GM12875 (cell line): ENCODE measurements around the gene GTF3C1.

ENCODE experiments used
- H3K4me3 ChIP-seq: one replicate; pipeline ENCODE4 v1.5.1; 2011; ENCODE audit warnings: low read depth, low read length, control low read depth
- CTCF ChIP-seq: IDR thresholded peaks from 2 replicates; pipeline ENCODE4 v1.5.1; 2011; ENCODE audit warnings: low read depth, mild to moderate bottlenecking, control low read depth, inconsistent platforms, low read length, moderate library complexity, borderline replicate concordance; ENCODE audit not compliant: insufficient read depth

Gene GTF3C1

GRCh38 chr16:27564224-27564623, 14.5 kb upstream of the GTF3C1 start:
- no peak overlapping the region for H3K4me3 ChIP-seq
- TF ChIP-seq CTCF, result no peak

DNA sequence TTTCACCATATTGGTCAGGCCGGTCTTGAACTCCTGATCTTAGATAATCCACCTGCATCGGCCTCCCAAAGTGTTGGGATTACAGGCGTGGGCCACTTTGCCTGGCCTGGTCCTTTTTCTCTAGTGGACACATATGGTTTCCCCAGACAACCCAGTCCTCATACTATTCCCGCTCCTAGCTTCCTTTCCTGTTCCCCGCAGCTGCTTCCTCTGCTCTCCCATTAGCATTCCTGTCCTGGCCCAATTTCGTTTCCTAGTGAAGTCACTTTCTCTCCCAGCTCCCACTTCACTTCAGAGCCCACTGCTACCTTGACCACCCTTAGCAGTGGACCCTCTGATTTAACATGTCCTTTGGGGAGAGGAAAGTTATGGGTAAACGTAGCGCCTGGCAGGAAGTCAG, 11.5 kb upstream of the GTF3C1 start:
- H3K4me3 ChIP-seq, result no peak overlapping the region

DNA sequence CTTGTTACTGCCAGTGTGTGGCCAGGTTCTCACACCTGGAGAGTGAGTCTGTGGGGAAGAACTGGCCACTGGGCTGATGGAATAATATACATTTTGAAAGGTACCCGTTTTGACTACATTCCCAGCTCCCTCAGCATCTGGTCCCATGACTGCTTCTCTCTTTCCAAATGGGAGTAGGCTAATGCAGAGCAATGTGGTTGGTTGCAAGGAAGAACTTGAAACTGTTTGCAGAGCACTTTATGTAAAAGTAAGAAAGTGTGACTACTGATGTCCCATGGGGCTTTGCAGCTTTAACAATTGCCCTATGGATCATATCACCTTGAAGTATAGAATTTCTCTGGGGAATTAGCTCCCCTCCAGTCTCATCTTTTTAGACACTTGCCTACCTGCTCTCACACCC, 9.2 kb upstream of the GTF3C1 start:
- no peak for TF ChIP-seq CTCF
- no peak overlapping the region for H3K4me3 ChIP-seq

More for the DNA sequence above, 11.5 kb upstream of the GTF3C1 start:
- TF ChIP-seq CTCF, result no peak

- no peak for TF ChIP-seq CTCF
- H3K4me3 ChIP-seq, result no peak overlapping the region
Observed at GRCh38 chr16:27558434-27558833, 8.7 kb upstream of the GTF3C1 start.

- H3K4me3 ChIP-seq, result no peak overlapping the region
- TF ChIP-seq CTCF, result no peak
Observed at GRCh38 chr16:27556471-27556870, 6.8 kb upstream of the GTF3C1 start.

GRCh38 chr16:27551036-27551435, 1.3 kb upstream of the GTF3C1 start:
- no peak overlapping the region for H3K4me3 ChIP-seq
- no peak for TF ChIP-seq CTCF

- H3K4me3 ChIP-seq, result peak overlapping the region; percentile 79
- no peak for TF ChIP-seq CTCF
Observed at GRCh38 chr16:27550582-27550920, 838 bp upstream of the GTF3C1 start.

DNA sequence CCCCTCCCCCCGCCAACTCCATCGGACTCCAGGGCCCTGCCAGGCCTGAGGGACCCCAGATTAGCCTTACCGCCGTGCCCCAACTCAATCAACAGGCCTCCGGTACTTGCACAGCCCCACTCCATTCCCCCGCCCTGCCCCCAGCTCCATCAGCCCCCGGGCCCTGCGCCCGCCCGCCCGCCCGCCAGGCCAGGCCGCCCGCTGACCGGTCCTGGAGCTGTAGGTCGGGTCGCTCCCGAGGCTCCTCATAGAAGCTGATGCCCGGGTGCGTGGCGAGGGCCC, 308 bp downstream of the GTF3C1 start:
- no peak for TF ChIP-seq CTCF

More for the DNA sequence above, 308 bp downstream of the GTF3C1 start:
- peak overlapping the region; percentile 75 for H3K4me3 ChIP-seq
